Endothelial cell of umbilical vein (primary cell): ENCODE data around the gene SH3PXD2A.

ENCODE experiments used
- EZH2 ChIP-seq: IDR thresholded peaks from 2 replicates; pipeline ENCODE4 v1.6.1; 2012; ENCODE audit warnings: borderline replicate concordance, low read depth, mild to moderate bottlenecking, moderate library complexity, low read length, inconsistent platforms; ENCODE audit not compliant: severe bottlenecking
- FOS ChIP-seq: IDR thresholded peaks from 2 replicates; pipeline ENCODE4 v1.6.1; 2011; ENCODE audit warnings: mild to moderate bottlenecking, low read length, moderate library complexity, borderline replicate concordance; ENCODE audit not compliant: insufficient read depth
- GATA2 ChIP-seq: IDR thresholded peaks from 2 replicates; pipeline ENCODE4 v1.7.0; 2011; ENCODE audit warnings: low read depth, mild to moderate bottlenecking, moderate library complexity, mixed read lengths, low read length; ENCODE audit not compliant: insufficient read length, insufficient read depth
- JUN ChIP-seq: IDR thresholded peaks from 2 replicates; pipeline ENCODE4 v1.6.1; 2011; ENCODE audit warnings: borderline replicate concordance, low read depth; ENCODE audit not compliant: insufficient read length, insufficient read depth
- MYC ChIP-seq: IDR thresholded peaks from one replicate; pipeline ENCODE4 v1.6.1; 2011; ENCODE audit warnings: mild to moderate bottlenecking, low read depth, low read length
- POLR2A ChIP-seq: IDR thresholded peaks from 2 replicates; pipeline ENCODE4 v1.6.1; 2012; ENCODE audit warnings: low read depth, mild to moderate bottlenecking, control low read depth, low read length
- POLR2AphosphoS5 ChIP-seq: IDR thresholded peaks from 2 replicates; pipeline ENCODE4 v1.6.1; 2012; ENCODE audit warnings: low read depth, mild to moderate bottlenecking, control low read depth, low read length, moderate library complexity; ENCODE audit not compliant: insufficient read depth
- TF ChIP-seq, protein P1 (sequence below), 2 donors: IDR thresholded peaks; 1 replicate in 1 of 2; 2 replicates in 1 of 2; pipeline ENCODE4 v1.5.1; 2011; ENCODE audit warnings: low read length in 2 of 2, mild to moderate bottlenecking in 2 of 2, moderate library complexity in 2 of 2, control low read depth in 1 of 2, inconsistent platforms in 1 of 2, low read depth in 1 of 2; ENCODE audit not compliant: insufficient read depth in 1 of 2; ENCODE audit errors: extremely low read depth in 1 of 2
- TF ChIP-seq, protein P2 (sequence below): IDR thresholded peaks from 2 replicates; pipeline ENCODE4 v1.6.1; 2011; ENCODE audit not compliant: insufficient read depth, insufficient read length

DNA sequence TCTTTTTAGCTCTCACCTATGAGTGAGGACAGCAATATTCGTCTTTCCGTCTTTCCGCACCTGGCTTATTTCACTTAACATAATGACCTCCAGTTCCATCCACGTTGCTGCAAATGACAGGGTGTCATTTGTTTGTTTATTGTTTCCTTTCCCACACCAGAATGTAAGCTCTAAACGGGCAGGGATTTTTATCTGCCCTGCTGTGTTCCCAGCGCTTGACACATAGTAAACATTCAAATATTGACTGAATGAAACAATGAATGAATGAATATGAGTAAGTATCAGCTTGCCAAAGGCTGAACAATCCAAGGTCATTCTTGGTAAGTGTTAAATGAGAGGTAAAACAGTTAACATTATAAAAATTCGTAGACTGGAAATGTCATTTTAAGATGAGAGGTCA lies 12.8 kb downstream of the SH3PXD2A start:
- TF ChIP-seq, protein P1, sequence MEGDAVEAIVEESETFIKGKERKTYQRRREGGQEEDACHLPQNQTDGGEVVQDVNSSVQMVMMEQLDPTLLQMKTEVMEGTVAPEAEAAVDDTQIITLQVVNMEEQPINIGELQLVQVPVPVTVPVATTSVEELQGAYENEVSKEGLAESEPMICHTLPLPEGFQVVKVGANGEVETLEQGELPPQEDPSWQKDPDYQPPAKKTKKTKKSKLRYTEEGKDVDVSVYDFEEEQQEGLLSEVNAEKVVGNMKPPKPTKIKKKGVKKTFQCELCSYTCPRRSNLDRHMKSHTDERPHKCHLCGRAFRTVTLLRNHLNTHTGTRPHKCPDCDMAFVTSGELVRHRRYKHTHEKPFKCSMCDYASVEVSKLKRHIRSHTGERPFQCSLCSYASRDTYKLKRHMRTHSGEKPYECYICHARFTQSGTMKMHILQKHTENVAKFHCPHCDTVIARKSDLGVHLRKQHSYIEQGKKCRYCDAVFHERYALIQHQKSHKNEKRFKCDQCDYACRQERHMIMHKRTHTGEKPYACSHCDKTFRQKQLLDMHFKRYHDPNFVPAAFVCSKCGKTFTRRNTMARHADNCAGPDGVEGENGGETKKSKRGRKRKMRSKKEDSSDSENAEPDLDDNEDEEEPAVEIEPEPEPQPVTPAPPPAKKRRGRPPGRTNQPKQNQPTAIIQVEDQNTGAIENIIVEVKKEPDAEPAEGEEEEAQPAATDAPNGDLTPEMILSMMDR (IDR thresholded peaks at IDR 0.05; ENCODE audit: extremely low read depth in 1 of 2, insufficient read depth in 1 of 2, low read depth in 1 of 2, low read length in 2 of 2), result no peak
- TF ChIP-seq, protein P2, sequence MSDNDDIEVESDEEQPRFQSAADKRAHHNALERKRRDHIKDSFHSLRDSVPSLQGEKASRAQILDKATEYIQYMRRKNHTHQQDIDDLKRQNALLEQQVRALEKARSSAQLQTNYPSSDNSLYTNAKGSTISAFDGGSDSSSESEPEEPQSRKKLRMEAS, result no peak
- TF ChIP-seq POLR2AphosphoS5, result no peak
- TF ChIP-seq POLR2A, result no peak
- no peak for TF ChIP-seq FOS
- no peak for TF ChIP-seq JUN
- no peak for TF ChIP-seq MYC
- no peak for TF ChIP-seq EZH2
- TF ChIP-seq GATA2, result no peak
